A549 (cell line): ENCODE measurements around the gene CISTR. TPM values are rescaled to one million over a fixed set of nuclear protein-coding genes. Genes with fewer than 3 reads are reported as not detected.
A peak's percentile ranks its signal among the peaks of the same experiment; 100 is the strongest.

Experiments used
- ATAC-seq, 2 experiments: fragments of 200-7000 bp in 1 of 2; fragments of >200 bp in 1 of 2; cut with Nextera tagmentation in 1 of 2; cut with Tn5 transposase in 1 of 2; 3 replicates each; pipeline versions ENCODE4 v1.8.0 to v1.9.1; 2018 to 2020; ENCODE audit warnings: mild to moderate bottlenecking in 1 of 2, moderate library complexity in 1 of 2
- CTCF ChIA-PET: fragments of 300-600 bp; sonication (Branson Sonifier 250); formaldehyde crosslinking; extraction: SDS; loops from one replicate; lab custom pipeline; 2021; ENCODE audit warnings: antibody characterized with exemption, inconsistent platforms; lab: Yijun Ruan, JAX
- POLR2A ChIA-PET: fragments of 350-600 bp; formaldehyde crosslinking; extraction: SDS; loops from one replicate; lab custom pipeline; 2021; ENCODE audit warnings: antibody characterized with exemption, inconsistent platforms; lab: Yijun Ruan, JAX
- DNase-seq, 2 experiments: peaks; one replicate each; pipeline versions ENCODE4 v3.0.0 to v3.0.0-alpha.2; 2011 to 2016; ENCODE audit warnings: low read depth in 1 of 2, low spot score in 1 of 2
- FAIRE-seq: peaks from 2 replicates; lab custom pipeline; 2011; peaks lifted over from hg19 to GRCh38; lab: Jason Lieb, UNC
- H3K27ac ChIP-seq, 2 experiments: fragments of >200 bp; sonication (Bioruptor Twin); formaldehyde crosslinking; 3 replicates each; pipeline ENCODE4 v1.5.1; 2016 to 2017
- H3K4me1 ChIP-seq: fragments of >200 bp; sonication (Bioruptor Twin); formaldehyde crosslinking; 3 replicates; pipeline ENCODE4 v1.6.1; 2016
- H3K4me2 ChIP-seq: fragments of >200 bp; sonication (Bioruptor Twin); formaldehyde crosslinking; 3 replicates; pipeline ENCODE4 v1.6.1; 2016
- H3K4me3 ChIP-seq: fragments of >200 bp; sonication (Bioruptor Twin); formaldehyde crosslinking; 3 replicates; pipeline ENCODE4 v1.5.1; 2016
- H3K9me3 ChIP-seq: fragments of >200 bp; sonication (Bioruptor Twin); formaldehyde crosslinking; 3 replicates; pipeline ENCODE4 v1.6.1; 2016
- CBX2 ChIP-seq: fragments of 200-600 bp; sonication (generic); IDR thresholded peaks from 2 replicates; pipeline ENCODE4 v1.6.1; 2016; ENCODE audit warnings: low read depth, mild to moderate bottlenecking, borderline replicate concordance
- CBX8 ChIP-seq: fragments of 200-600 bp; sonication (generic); IDR thresholded peaks from 2 replicates; pipeline ENCODE4 v1.6.1; 2016
- CEBPB ChIP-seq, 2 experiments: fragments of >200 bp in 1 of 2; sonication (Bioruptor Twin) in 1 of 2; formaldehyde crosslinking in 1 of 2; IDR thresholded peaks; 2 replicates each; pipeline ENCODE4 v1.6.1; 2012 to 2016
- CHD2 ChIP-seq: fragments of 150-350 bp; IDR thresholded peaks from 2 replicates; pipeline ENCODE4 v1.6.1; 2014; ENCODE audit warnings: low read length; ENCODE audit not compliant: partially characterized antibody
- CTCF ChIP-seq: fragments of >200 bp; sonication (Bioruptor Twin); formaldehyde crosslinking; IDR thresholded peaks from 3 replicates; pipeline ENCODE4 v1.5.1; 2016
- EHF ChIP-seq: fragments of 250-450 bp; sonication (Bioruptor Pico); IDR thresholded peaks from 2 replicates; pipeline ENCODE4 v1.5.0; 2020; ENCODE audit warnings: mild to moderate bottlenecking
- ELK1 ChIP-seq: fragments of 150-350 bp; IDR thresholded peaks from 2 replicates; pipeline ENCODE4 v1.6.1; 2014; ENCODE audit warnings: low read depth, mild to moderate bottlenecking, low read length
- FOSB ChIP-seq: fragments of 250-450 bp; sonication (Bioruptor Pico); IDR thresholded peaks from 2 replicates; pipeline ENCODE4 v1.5.0; 2020; ENCODE audit warnings: mild to moderate bottlenecking, moderate library complexity
- HEYL ChIP-seq: fragments of 250-450 bp; sonication (Bioruptor Pico); IDR thresholded peaks from 2 replicates; pipeline ENCODE4 v1.8.0; 2021; ENCODE audit warnings: mild to moderate bottlenecking, moderate library complexity
- HOXB13 ChIP-seq: fragments of 250-450 bp; sonication (Bioruptor Pico); IDR thresholded peaks from 2 replicates; pipeline ENCODE4 v1.5.0; 2020; ENCODE audit warnings: low read depth, mild to moderate bottlenecking, moderate library complexity
- MAZ ChIP-seq: fragments of 150-350 bp; IDR thresholded peaks from 2 replicates; pipeline ENCODE4 v1.6.1; 2014; ENCODE audit warnings: antibody characterized with exemption, low read depth, low read length, borderline replicate concordance
- NFE2L2 ChIP-seq: fragments of 150-350 bp; conservative IDR thresholded peaks from 2 replicates; pipeline ENCODE4 v1.6.1; 2014; ENCODE audit warnings: low read length
- NR3C1 ChIP-seq: fragments of >200 bp; sonication (Bioruptor Twin); formaldehyde crosslinking; IDR thresholded peaks from 3 replicates; pipeline ENCODE4 v1.6.1; 2017
- PBX3 ChIP-seq: IDR thresholded peaks from 2 replicates; pipeline ENCODE4 v1.6.1; 2012
- RCOR1 ChIP-seq: fragments of 150-350 bp; IDR thresholded peaks from 2 replicates; pipeline ENCODE4 v1.6.1; 2014; ENCODE audit warnings: antibody characterized with exemption, low read length, low read depth
- REST ChIP-seq: fragments of 200-600 bp; sonication (generic); IDR thresholded peaks from 2 replicates; pipeline ENCODE4 v1.6.1; 2016; ENCODE audit warnings: antibody characterized with exemption, mild to moderate bottlenecking, moderate library complexity
- RFX5 ChIP-seq: fragments of 450-650 bp; IDR thresholded peaks from 2 replicates; pipeline ENCODE4 v1.7.1; 2014; ENCODE audit warnings: antibody characterized with exemption, mild to moderate bottlenecking, moderate library complexity
- TFCP2L1 ChIP-seq: fragments of 250-450 bp; sonication (Bioruptor Pico); IDR thresholded peaks from 2 replicates; pipeline ENCODE4 v1.5.0; 2021; ENCODE audit warnings: mild to moderate bottlenecking
- WGBS: methylation state at CpG from one replicate; pipeline ENCODE4 v1.1.6; 2017; ENCODE audit errors: missing lambda C conversion rate; 5-methylcytosine and 5-hydroxymethylcytosine counted together
- polyA plus RNA-seq, 4 experiments: library from polyadenylated mRNA; depleted of rRNA in 3 of 4; stranded (reverse); fragments of >200 nt; fragmentation: RNase III in 1 of 4; extraction: RNeasy Plus Mini Kit Qiagen cat#74134 plus additional on column Dnase treatment in 1 of 4; gene quantifications; 2 replicates in 3 of 4; 3 replicates in 1 of 4; pipeline ENCODE4 v1.2.3, GENCODE V29; 2011 to 2017
- TF ChIP-seq, protein P1 (sequence below): IDR thresholded peaks from 2 replicates; pipeline ENCODE4 v1.6.1; 2012; ENCODE audit warnings: low read depth, borderline replicate concordance
- TF ChIP-seq, protein P2 (sequence below): fragments of >200 bp; sonication (Bioruptor Twin); formaldehyde crosslinking; IDR thresholded peaks from 2 replicates; pipeline ENCODE4 v1.6.1; 2016

CISTR gene
- polyA plus RNA-seq, 2 of the 4 experiments (the other 2 are of a cell fraction) = not detected

DNA sequence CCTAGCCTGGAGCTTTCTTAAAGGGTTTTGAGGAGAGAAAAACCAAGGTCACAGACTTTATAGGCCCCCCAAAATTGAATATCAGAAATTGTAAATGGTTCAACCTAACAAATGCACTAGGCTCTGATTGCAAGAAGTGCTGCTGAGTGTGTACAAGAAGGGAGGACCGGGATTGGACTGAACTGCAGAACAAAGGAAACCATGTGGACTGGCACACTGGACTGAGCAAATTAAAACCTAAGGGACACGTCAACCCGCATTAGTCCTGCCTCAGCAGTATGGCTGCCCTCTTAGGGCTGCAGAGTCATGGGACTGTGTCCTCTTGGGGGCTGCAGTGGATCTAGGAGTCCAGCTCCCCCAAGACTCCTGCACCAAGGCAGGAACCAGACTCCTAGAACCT is 842 bp upstream of the CISTR start (continued):
- TF ChIP-seq CTCF (no peak), ELK1 (no peak), EHF (no peak), RCOR1 (no peak), TFCP2L1 (no peak)

- Histone ChIP-seq H3K9me3 (no peaks in the 10 kb centered on the region), H3K4me1 (peaks cover 8% of the 10 kb centered on the region; the same call in 1 of the 3 replicates), H3K4me2 (no peak overlapping the region), H3K4me3 (no peak overlapping the region), H3K27ac (no peak overlapping the region)
- CTCF ChIA-PET = interaction anchor here (1.4 to 12.9 kb wide), 4 partner anchors 9 to 209 kb away, joined by 4 to 199 read pairs (median 12); no protein-coding TSS in a partner anchor
- DNase-seq (no peak), FAIRE-seq (no peak), ATAC-seq (no peak)
- POLR2A ChIA-PET = no interaction called here
- WGBS = 89% methylated on average over 13 of the region's 13 CpGs
- TF ChIP-seq, protein P1, sequence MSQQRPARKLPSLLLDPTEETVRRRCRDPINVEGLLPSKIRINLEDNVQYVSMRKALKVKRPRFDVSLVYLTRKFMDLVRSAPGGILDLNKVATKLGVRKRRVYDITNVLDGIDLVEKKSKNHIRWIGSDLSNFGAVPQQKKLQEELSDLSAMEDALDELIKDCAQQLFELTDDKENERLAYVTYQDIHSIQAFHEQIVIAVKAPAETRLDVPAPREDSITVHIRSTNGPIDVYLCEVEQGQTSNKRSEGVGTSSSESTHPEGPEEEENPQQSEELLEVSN = no peak
- TF ChIP-seq CBX2 (no peak), MAZ (no peak), TFCP2L1 (no peak), HOXB13 (CRISPR knock-in tag) (no peak), HEYL (no peak), FOSB (CRISPR knock-in tag) (no peak), REST (no peak), PBX3 (no peak)
- TF ChIP-seq, protein P2, sequence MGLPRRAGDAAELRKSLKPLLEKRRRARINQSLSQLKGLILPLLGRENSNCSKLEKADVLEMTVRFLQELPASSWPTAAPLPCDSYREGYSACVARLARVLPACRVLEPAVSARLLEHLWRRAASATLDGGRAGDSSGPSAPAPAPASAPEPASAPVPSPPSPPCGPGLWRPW = no peak
Measured at GRCh38 chr12:53752192-53752601, 418 bp upstream of the CISTR start.

GRCh38 chr12:53750812-53751335 is 905 bp downstream of the CISTR start:
- Histone ChIP-seq H3K9me3 (no peaks in the 10 kb centered on the region), H3K4me1 (0 out of 3 replicates have a peak, but pooled peaks cover 5% of the 10 kb centered on the region), H3K4me3 (peak overlapping the region; percentile 31; the same call in 1 of the 3 replicates), H3K27ac (no peak overlapping the region), H3K4me2 (peak overlapping the region; percentile 57)
- no peak for FAIRE-seq
- POLR2A ChIA-PET = no interaction called here
- no peak for ATAC-seq
- CTCF ChIA-PET = interaction anchor here (0.6 to 12.9 kb wide), 3 partner anchors 8 to 49 kb away, joined by 3 to 199 read pairs (median 15); no protein-coding TSS in a partner anchor
- 76% methylated on average over 34 of the region's 36 CpGs for WGBS
- DNase-seq = no peak
- TF ChIP-seq RFX5 (no peak), CHD2 (no peak), NFE2L2 (no peak), CBX2 (no peak), RCOR1 (no peak), MAZ (no peak), CBX8 (no peak), CEBPB (IDR thresholded peaks at IDR 0.05) (no peak), PBX3 (no peak), CTCF (no peak), HEYL (no peak), NR3C1 (no peak)
- TF ChIP-seq, protein P2 = no peak
